HG03103 (cell line): ENCODE results near the gene ADAMTS10.
"Not testable (repeated sequence)": the region's sequence is repeated elsewhere in the genome, so short reads cannot be mapped to it uniquely, and the experiment has no call there.

Experiments used
- ATAC-seq: cut with Tn5 transposase; IDR thresholded peaks from one replicate; pipeline ENCODE4 v1.9.1; 2021; ENCODE audit warnings: low read depth; ENCODE audit not compliant: unreplicated experiment

ADAMTS10 gene

DNA sequence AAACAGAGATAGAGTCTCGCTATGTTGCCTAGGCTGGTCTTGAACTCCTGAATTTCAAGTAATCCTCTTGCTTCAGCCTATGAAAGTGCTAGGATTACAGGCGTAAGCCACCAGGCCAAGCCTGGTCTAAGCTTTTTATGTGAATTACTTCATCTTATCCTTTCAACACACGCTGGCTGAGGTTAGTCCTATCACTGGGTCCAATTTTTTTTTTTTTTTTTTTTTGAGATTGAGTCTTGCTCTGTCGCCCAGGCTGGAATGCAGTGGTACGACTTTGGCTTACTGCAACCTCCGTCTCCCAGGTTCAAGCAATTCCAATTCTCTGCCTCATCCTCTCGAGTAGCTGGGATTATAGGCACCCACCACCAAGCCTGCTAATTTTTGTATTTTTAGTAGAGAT is 43.7 kb downstream of the ADAMTS10 start:
- no peak for ATAC-seq

- not testable (repeated sequence) for ATAC-seq
These were observed 45.6 kb downstream of the ADAMTS10 start for GRCh38 chr19:8564866-8565265.

DNA sequence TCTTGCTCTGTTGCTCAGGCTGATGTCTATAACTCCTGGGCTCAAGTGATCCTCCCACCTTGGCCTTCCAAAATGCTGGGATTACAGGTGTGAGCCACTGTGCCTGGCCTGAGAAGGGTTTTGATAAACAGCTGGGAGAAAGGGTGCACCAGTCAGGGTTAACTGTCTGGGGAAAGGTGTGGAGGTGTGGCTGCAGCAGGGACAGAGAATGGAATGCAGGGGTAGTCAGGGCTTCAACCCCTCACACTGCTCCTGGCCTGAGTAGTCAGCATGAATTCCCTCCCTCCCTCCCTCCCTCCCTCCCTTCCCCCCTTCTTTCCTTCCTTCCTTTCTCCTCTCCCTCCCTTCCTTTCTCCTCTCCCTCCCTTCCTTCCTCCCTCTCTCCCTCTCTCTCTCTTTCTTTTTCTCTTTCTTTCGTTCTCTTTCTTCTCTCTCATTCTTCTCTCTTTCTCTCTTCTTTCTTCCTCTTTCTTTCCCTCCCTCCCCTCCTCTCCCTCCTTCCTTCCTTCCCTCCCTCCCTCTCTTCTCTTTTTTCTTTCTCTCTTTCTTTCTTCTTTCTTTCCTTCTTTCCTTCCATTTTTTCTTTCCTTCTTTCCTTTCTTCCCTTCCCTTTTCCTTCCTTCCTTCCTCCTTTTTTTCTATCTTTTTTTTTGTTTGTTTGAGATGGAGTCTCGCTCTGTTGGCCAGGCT is 49.3 kb downstream of the ADAMTS10 start:
- ATAC-seq = no peak

- ATAC-seq = no peak
These were observed 52.2 kb downstream of the ADAMTS10 start for GRCh38 chr19:8558325-8558724.

DNA sequence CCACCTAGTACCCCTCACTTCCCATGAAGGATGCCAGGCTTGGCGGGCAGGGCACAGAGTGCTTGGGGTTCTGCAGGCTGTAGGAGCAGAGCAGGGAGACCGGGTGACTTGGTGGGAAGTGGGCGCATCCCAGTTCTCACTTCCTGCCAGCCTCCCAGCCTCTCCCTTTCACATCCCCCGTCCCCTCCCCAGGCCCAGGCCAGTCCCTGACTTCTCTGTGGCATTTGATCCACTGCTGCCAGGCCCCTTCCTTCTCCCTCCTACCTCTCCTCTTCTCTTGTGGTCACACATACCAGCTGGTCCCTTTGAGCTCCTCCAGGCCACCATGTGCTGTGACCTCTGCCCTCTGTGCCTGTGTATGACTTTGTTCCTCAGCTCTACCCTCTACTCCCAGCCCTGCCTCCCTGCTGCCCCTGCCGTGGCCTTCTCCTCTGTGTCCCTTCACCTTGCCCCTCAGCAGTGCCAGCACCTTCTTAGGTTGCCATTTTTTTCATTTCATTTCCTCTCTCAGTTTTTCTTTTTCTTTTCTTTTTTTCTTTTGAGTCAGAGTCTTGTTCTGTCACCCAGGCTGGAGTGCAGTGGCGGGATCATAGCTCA is 52.8 kb downstream of the ADAMTS10 start:
- ATAC-seq = no peak

DNA sequence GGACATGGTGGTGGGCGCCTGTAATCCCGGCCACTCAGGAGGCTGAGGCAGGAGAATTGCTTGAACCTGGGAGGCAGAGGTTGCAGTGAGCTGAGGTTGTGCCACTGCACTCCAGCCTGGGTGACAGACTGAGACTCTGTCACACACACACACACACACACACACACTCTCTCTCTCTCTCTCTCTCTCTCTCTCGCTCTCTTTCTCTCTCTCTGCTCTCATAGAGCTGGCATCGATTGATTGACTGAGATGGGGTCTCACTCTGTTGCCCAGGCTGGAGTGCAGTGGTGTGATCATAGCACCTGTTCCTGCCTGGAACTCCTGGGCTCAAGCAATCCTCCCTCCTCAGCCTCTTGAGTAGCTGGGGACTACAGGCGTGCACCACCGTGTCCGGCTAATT is 56.8 kb downstream of the ADAMTS10 start:
- not testable (repeated sequence) for ATAC-seq

- no peak for ATAC-seq
These were observed 57.7 kb downstream of the ADAMTS10 start for GRCh38 chr19:8552810-8553209.

DNA sequence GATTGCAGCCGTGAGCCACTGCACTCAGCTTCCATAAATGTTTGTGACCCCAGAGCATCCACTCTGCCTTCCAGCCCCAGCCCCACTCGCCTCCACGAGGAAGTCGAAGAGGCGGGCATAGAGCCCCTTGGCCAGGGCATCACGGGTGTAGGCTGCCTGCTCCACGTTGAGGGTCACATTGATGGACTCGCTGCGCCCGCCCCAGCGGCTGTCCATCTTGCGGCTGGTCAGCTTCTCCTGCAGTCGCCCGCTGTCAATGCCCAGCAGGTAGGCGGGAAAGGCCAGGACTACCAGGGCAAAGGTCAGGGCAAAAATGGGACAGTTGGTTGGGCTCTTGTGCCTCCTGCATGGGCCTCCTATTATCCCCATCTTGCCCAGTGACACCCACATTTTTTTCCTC is 60.4 kb downstream of the ADAMTS10 start:
- no peak for ATAC-seq

DNA sequence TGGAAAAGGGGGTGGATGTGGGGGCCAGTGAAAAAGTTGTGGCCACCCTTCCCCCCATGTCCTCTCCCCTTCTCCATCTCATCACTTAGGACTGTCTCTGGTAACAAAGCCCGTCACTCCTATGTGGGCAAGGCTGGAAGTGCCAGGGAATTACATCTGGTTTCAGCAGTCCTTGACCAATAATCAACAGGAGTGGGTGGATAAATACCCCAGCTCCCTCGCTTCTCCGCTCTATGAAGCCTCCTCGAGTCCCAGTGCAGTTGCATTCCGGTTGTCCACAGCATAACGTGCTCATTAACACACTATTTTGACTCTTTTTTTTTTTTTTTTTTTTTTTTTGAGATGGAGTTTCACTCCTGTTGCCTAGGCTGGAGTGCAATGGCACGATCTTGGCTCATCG is 64.8 kb downstream of the ADAMTS10 start:
- no peak for ATAC-seq

GRCh38 chr19:8544168-8544567 is 66.3 kb downstream of the ADAMTS10 start:
- ATAC-seq = no peak

DNA sequence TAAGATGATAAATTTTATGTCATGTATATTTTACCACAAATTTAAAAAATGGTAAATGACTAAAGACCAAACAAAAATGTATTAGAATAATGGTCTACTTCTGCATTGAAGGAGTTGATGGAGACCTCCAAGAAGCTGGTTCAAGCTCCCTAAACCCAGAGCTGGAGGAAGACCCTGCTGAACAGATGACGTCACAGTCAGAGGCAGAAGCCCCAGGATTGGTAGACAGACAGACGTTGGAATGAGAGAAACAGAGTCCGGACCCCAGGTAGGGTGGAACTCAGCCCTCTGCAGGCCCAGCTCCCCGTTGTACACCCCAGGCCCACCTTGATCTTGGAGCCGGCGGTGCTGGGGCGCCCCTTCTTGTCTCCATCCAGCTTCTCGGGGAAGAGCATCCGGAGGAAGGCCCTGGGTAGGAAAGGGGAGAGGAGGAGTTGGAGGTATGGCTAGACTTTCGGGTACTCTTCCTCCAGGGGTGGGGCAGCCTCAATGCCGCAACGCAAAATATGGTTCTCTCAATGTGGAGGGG is 70.8 kb downstream of the ADAMTS10 start:
- ATAC-seq = no peak

- ATAC-seq = no peak
These were observed 73.4 kb downstream of the ADAMTS10 start for GRCh38 chr19:8537099-8537498.

DNA sequence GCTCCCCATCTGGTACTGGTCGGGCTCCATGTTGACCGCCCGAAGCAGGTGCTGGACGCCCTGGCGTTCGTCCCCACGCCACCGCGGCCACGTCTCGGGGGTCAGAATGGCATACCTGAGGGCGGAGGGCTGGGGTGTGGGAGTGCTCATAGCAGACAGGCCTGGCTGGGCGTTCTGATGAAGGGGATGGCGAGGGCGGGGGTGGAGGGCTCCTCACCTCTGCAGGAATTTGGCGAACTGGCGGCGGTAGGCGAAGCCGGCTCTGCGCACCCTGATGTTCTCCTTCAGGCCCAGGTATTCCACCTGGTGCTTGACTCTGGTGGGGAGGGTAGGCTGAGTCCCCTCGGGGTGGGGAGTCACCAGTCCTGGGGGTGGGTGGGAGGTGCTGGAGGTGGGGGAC is 74.2 kb downstream of the ADAMTS10 start:
- ATAC-seq = no peak

GRCh38 chr19:8532225-8532624 is 78.3 kb downstream of the ADAMTS10 start:
- no peak for ATAC-seq

- no peak for ATAC-seq
These were observed 79.0 kb downstream of the ADAMTS10 start for GRCh38 chr19:8531470-8531869.
